SK-N-SH treated with all-trans-retinoic acid at 6 μM for 48 hours (cell line): Measurements from ENCODE around the gene DCTD.

Experiments
- TCF4 ChIP-seq: fragments of 250-450 bp; sonication (Bioruptor Pico); IDR thresholded peaks from 2 replicates; pipeline ENCODE4 v1.8.0; 2021; ENCODE audit warnings: mild to moderate bottlenecking, moderate library complexity, borderline replicate concordance
- TOX ChIP-seq: fragments of 250-450 bp; sonication (Bioruptor Pico); IDR thresholded peaks from 2 replicates; pipeline ENCODE4 v1.8.0; 2021; ENCODE audit warnings: mild to moderate bottlenecking, moderate library complexity, borderline replicate concordance
- ZFP30 ChIP-seq: fragments of 450-650 bp; formaldehyde crosslinking; IDR thresholded peaks from 2 replicates; pipeline ENCODE4 v1.5.0; 2022; ENCODE audit warnings: mild to moderate bottlenecking, moderate library complexity
- TF ChIP-seq, protein P1 (sequence below): fragments of 250-450 bp; sonication (Bioruptor Pico); IDR thresholded peaks from 2 replicates; pipeline ENCODE4 v1.5.1; 2020; ENCODE audit warnings: low read depth, mild to moderate bottlenecking, moderate library complexity

DNA sequence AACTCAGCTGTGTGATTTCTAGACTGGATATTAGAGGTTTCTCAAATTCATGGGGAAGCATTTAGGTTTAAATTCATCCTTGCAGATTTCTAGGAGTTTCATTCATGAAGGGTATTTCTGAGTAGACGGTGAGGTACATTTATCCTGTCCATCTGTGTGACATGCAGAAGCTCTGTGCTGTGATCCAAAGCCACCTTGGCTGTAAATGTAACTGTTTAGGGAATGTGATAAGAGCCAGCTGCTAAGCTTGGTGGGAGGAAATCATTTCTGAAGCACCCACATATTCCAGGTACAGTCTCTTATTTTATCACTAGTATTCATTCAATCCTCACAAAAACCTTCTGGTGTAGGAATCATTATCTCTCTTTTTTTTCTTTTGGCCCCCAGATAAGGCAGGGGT, 8.7 kb upstream of the DCTD start:
- TF ChIP-seq TCF4 (CRISPR knock-in tag) (no peak), ZFP30 (CRISPR knock-in tag) (no peak), TOX (no peak)
- TF ChIP-seq, protein P1, sequence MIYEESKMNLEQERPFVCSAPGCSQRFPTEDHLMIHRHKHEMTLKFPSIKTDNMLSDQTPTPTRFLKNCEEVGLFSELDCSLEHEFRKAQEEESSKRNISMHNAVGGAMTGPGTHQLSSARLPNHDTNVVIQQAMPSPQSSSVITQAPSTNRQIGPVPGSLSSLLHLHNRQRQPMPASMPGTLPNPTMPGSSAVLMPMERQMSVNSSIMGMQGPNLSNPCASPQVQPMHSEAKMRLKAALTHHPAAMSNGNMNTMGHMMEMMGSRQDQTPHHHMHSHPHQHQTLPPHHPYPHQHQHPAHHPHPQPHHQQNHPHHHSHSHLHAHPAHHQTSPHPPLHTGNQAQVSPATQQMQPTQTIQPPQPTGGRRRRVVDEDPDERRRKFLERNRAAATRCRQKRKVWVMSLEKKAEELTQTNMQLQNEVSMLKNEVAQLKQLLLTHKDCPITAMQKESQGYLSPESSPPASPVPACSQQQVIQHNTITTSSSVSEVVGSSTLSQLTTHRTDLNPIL = no peak
